ENCODE results near the gene ENOX1. TPM values are rescaled to one million over a fixed set of nuclear protein-coding genes. Genes with fewer than 3 reads are reported as not detected.

Gene ENOX1
- total and polyA plus RNA-seq, 2 of the 13 experiments (the other 11 are each of a cell fraction or from before 2014, with no cell fraction given), result not detected

GRCh38 chr13:43564952-43565351, 221.8 kb downstream of the ENOX1 start:
- in situ Hi-C loops (cut with HindIII; ENCODE audit: extremely low pct_ligation_motif_present, low pct_unique_long_range_greater_than_20kb), result no loop called here
- CTCF ChIA-PET (ENCODE audit: low intra/inter-chr PET ratio, low total read pairs), result no interaction called here
- no peaks in the 10 kb centered on the region for H3K79me2 ChIP-seq (ENCODE audit: insufficient read depth, low read length)
- H2AFZ ChIP-seq (ENCODE audit: low read length), result no peak overlapping the region
- H3K9ac ChIP-seq (ENCODE audit: insufficient read depth, low read depth, low read length), result no peak overlapping the region
- H3K27me3 ChIP-seq (ENCODE audit: control insufficient read depth in 1 of 2, insufficient read depth in 2 of 2, low read length in 2 of 2), result no peaks in the 10 kb centered on the region
- intact Hi-C loops (cut with micrococcal nuclease; ENCODE audit: unreplicated experiment), result no loop called here
- no peak overlapping the region for H3K4me2 ChIP-seq (ENCODE audit: low read depth, low read length)
- BruUV-seq (replicated peaks), result no TSS peak
- TF ChIP-seq ZNF616 (CRISPR knock-in tag; IDR thresholded peaks at IDR 0.05; ENCODE audit: low read depth) (no peak), UBTF (CRISPR knock-in tag; IDR thresholded peaks at IDR 0.05) (no peak)
- 0% methylated on average over 1 of the region's 1 CpG for WGBS (ENCODE audit: low lambda C conversion rate)
- POLR2A ChIA-PET, result no interaction called here
- H3K4me1 ChIP-seq (ENCODE audit: insufficient read depth, low read length), result no peaks in the 10 kb centered on the region
- H4K20me1 ChIP-seq (ENCODE audit: insufficient read depth, low read length), result no peaks in the 10 kb centered on the region
- H3K4me3 ChIP-seq (replicated peaks in 1 of 3; ENCODE audit: insufficient read depth in 1 of 3, low read depth in 2 of 3, low read length in 3 of 3), result no peak overlapping the region
- H3K9me3 ChIP-seq (ENCODE audit: low read length), result no peaks in the 10 kb centered on the region
- FAIRE-seq (no peak), DNase-seq (ENCODE audit: low spot score) (no peak), ATAC-seq (no peak)
- H3K27ac ChIP-seq (ENCODE audit: extremely low read length, insufficient read depth, low read length), result no peak overlapping the region
- H3K36me3 ChIP-seq (replicated peaks in 1 of 2; ENCODE audit: control insufficient read depth in 1 of 2, insufficient read depth in 2 of 2, low read length in 2 of 2), result no peaks in the 10 kb centered on the region

- POLR2A ChIA-PET, result no interaction called here
- no TSS peak for BruUV-seq (replicated peaks)
- no peak overlapping the region for H3K27ac ChIP-seq (ENCODE audit: extremely low read length, insufficient read depth, low read length)
- intact Hi-C loops (cut with micrococcal nuclease; ENCODE audit: unreplicated experiment) (no loop called here), in situ Hi-C loops (cut with HindIII; ENCODE audit: extremely low pct_ligation_motif_present, low pct_unique_long_range_greater_than_20kb) (no loop called here)
- H3K9me3 ChIP-seq (ENCODE audit: low read length), result no peaks in the 10 kb centered on the region
- no peaks in the 10 kb centered on the region for H3K36me3 ChIP-seq (replicated peaks in 1 of 2; ENCODE audit: control insufficient read depth in 1 of 2, insufficient read depth in 2 of 2, low read length in 2 of 2)
- no peak overlapping the region for H3K9ac ChIP-seq (ENCODE audit: insufficient read depth, low read depth, low read length)
- no peaks in the 10 kb centered on the region for H4K20me1 ChIP-seq (ENCODE audit: insufficient read depth, low read length)
- no peaks in the 10 kb centered on the region for H3K27me3 ChIP-seq (ENCODE audit: control insufficient read depth in 1 of 2, insufficient read depth in 2 of 2, low read length in 2 of 2)
- CTCF ChIA-PET (ENCODE audit: low intra/inter-chr PET ratio, low total read pairs), result no interaction called here
- FAIRE-seq (no peak), DNase-seq (ENCODE audit: low spot score) (no peak), ATAC-seq (no peak)
- TF ChIP-seq MTA1 (CRISPR knock-in tag; IDR thresholded peaks at IDR 0.05; ENCODE audit: borderline replicate concordance) (no peak), ZC3H13 (CRISPR knock-in tag; IDR thresholded peaks at IDR 0.05) (no peak), ZNF737 (CRISPR knock-in tag; IDR thresholded peaks at IDR 0.05; ENCODE audit: borderline replicate concordance) (no peak)
- 23% methylated on average over 4 of the region's 4 CpGs for WGBS (ENCODE audit: low lambda C conversion rate)
- no peaks in the 10 kb centered on the region for H3K4me1 ChIP-seq (ENCODE audit: insufficient read depth, low read length)
- H3K4me3 ChIP-seq (replicated peaks in 1 of 3; ENCODE audit: insufficient read depth in 1 of 3, low read depth in 2 of 3, low read length in 3 of 3), result no peak overlapping the region
- H2AFZ ChIP-seq (ENCODE audit: low read length), result no peak overlapping the region
- H3K4me2 ChIP-seq (ENCODE audit: low read depth, low read length), result no peak overlapping the region
- H3K79me2 ChIP-seq (ENCODE audit: insufficient read depth, low read length), result no peaks in the 10 kb centered on the region
Measured at GRCh38 chr13:43561081-43561480, 225.7 kb downstream of the ENOX1 start.

Measured in HepG2 (cell line).